GM18909 (cell line): ENCODE results near the gene ARHGEF19.

Experiments used
- ATAC-seq: cut with Tn5 transposase; IDR thresholded peaks from one replicate; pipeline ENCODE4 v1.9.1; 2021; ENCODE audit warnings: mild to moderate bottlenecking; ENCODE audit not compliant: unreplicated experiment, poor library complexity

Gene ARHGEF19

DNA sequence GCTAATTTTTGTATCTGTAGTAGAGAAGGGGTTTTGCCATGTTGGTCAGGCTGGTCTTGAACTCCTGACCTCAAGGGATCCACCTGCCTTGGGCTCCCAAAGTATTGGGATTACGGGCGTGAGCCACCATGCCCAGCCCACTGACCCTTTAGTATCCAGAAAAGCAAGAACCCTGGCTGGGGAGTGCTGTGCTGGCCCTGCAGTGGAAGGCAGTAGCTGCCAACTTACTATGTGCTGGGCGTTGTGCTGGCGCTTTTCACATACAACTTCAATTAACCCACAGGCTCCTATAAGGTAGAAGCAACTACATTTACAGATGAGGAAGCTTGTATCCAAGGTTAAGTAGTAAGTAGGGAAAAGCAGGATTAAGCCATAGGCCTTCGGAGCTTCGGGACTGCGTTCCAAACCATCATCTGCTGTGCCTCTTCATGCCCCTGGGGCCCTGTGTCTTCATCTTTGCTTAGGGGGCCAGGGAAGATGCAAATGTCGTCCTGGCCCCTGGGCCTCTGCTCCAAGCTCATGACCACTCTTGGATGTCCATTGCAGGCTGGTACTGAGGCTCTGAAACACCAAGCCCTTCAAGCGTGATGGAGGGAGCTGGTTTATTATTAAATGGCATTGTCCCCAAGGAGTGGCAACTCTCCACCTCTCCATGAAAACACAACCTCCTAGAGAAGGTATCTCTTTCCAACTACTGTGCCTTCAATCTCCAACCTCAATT is 33.2 kb upstream of the ARHGEF19 start:
- no peak for ATAC-seq

DNA sequence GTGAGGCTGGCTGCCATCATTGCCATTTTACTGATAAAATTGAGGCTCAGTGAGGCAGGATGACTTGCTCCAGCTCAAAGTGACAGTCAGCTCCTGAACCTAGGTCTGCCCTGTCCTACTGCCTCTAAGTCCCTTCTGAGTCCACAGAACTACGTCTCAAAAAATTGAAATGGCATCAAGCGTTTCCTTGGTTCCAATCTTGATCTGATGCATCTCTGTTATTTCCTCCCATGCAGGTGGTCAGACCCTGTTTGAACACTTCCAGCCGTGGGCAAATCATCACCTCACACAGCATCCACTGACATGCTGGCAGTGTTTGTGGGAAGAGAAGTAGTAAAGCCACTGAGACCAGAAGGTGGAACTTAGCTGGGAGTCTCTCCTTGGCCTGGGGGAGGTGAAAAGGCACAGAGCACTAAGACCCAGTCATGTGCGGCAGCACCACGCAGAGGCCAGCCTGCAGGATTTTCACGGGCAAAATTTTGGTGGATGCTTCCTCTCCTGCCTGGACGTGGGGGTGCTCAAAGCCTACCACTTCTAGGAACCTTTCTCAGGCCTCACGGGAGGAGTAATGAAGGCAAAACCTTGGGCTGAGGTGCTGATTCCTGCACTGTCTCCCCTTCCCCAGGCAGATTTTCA is 32.3 kb upstream of the ARHGEF19 start:
- no peak for ATAC-seq

DNA sequence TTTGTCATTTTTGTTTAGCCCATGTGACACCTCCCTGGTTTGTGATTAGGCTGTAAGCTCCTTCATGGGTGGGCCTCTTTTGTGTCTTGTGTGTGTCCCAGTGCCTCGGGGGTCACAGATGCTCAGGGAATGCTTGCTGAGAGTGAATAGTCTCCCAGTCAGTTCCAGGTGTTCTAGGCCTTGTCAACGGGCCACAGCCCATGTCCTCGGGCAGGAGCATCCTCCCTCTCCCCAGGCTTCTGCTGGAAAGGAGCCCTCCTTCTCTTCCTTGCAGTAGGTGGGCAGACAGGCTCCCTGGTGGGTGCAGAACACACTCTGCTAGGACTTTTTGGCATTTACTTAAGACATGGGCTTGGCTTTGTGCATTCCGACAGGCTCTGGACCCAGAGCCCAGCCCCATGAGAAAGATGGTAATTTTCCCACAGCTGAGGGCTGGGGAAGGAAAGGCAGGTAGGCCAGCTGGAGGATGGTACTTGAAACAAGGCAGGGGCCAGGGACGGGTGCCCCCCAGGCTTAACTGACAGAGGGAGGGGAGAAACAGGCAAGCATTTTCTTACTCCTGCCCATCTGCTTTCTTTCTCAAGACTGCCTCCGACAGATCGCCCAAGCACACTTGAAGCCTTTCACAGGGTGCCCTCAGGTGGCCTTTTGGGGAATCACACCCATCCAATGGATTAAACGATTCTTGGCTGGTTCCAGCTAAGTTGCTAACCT is 31.6 kb upstream of the ARHGEF19 start:
- peak; percentile 59 for ATAC-seq

DNA sequence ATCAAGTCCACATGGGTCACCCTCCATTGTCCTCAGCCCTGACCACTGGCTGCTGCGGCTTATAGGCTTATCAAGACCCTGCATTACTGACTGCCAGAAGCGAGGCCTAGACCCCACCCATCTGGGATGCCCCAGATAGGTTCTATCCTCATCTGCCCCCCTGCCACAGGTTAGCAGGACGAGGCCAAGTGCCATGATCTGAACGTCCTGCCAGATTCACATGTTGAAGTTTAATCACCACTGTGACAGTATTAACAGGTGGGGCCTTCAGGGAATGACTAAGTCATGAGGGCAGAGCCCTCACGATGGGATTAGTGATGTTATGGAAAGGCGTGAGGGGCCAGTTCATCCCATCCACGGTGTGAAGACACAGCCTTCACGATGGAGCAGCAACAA is 30.8 kb upstream of the ARHGEF19 start:
- no peak for ATAC-seq

DNA sequence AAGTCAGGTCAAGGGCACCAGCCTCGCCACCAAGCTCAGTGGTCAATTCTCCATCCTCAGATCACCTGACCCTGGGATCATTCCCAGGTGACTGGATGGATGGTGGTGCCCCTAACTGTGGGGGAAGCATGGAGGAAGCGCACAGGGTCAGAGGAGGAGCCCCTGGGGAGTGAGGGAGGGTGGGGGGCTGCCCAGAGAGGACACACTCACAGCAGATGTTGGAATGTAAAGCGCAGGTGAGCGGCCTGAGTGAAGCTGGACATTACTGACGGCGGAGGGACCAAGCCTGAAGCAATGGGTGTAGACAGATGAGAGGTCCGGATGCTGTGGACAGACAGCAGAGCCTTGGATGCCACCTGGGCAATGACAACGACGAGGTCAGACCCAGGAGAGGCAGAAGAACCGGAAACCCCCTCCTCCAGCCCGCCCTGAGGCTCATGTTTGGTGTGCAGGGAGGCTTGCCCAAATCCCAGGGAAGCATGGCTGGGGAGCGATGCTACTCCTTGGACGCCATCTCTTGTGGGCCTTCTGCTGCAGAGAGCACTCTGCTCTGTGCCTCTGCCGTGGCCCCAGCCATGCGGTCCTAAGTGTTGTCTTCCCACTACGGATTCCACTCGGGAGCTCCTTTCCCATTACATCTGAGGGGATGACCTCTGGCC is 30.2 kb upstream of the ARHGEF19 start:
- no peak for ATAC-seq

DNA sequence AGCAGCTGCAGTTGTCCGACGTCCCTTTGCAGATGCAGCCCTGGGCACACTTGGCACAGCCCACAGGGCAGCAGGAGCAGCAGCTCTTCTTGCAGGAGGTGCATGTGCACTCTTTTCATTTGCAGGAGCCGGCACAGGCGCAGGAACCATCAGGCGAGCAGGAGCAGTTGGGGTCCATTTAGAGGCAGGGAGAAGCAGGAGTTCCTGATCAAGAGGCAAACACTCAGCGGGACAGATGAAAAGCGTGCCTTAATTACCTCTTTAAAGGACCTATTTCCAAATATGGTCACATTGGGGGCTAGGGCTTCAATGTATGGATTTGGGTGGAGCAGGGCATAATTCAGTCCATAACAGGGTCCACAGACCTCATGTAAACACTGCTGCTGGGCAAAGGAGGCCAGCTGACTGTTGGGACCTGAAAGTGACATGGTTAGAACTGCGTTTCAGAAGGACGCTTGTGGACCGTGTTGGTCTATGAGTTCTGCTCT is 28.8 kb upstream of the ARHGEF19 start:
- ATAC-seq: no peak

DNA sequence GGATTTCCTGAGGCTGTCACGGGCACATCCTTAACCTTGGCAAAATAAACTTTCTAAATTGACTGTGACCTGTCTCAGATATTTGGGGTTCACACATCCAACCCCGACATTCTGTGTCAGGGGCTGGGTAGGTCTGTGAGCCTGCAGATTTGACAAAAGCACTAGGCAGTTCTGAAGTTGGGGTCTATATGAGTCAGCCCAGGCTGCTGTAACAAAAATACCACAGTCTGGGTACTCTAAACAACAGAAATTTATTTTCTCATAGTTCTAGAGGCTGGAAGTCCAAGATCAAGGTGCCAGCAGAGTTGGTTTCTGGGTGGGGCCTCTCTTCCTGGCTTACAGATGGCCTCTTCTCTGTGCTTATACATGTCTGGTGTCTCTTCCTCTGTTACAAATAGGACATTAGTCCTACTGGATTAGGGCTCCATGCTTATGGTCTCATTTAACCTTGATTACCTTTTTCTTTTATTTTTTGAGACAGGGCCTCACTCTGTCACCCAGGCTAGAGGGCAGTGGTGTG is 27.6 kb upstream of the ARHGEF19 start:
- no peak for ATAC-seq

DNA sequence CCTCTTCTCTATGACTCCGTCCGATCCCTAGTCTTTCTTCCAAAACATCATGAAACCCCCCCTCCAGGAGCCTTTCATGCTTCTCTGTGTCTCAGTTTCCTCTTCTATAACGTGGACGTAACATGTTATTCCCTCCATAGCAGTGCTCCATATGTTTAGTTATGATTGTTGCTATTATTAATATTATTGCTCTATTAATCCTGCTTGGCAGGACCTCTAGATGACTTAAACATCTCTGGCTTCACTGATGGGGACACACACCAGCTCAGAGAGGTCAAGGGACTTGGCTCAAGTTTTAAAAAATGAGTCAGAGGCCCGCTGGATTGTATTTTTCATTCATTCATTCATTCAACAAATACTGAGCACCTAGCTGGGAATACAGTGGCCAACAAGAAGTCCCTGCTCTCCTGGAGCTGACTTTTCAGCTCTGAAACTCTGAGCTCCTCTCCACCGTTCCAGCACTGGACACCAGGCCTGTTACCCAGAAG is 24.9 kb upstream of the ARHGEF19 start:
- ATAC-seq: no peak

DNA sequence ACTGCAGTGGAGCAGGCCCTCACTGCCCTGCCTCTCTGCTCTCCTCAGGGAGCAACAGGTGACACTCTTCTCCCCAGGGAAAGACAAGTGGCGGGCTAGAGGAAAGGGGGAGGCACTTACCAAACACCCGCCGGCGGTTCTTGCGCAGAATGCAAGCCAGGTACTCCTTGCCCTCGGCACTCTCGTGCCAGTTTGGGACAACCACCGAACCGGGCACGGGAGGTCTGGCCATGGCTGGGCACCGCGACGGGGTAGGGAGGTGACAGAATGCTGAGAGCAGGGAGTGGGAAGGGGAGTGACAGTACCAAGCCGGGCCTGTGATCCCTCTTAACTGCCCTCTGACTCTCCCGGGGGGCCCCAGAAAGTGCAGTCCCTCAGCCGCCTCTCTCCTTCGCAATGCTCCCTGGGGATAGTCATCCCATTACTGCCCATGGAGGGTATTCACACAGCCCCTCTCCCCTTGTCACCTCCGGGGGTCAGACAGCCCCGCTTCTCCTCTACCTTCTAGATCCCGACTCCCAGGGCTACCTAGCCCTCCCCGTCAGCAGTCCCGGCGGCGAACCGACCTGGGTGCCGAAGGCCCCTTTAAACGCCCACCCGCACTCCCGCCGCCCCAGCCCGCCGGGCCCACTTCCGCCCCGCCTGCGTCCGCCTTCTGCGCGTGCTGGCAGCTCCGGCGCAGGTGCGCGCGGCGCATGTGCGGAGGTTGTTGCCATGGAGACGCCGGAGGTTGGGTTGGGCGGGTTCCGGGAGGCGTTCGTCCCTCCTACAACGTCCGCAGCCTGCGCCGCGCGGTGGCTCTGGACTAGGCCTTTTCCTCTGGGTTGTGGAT is 24.3 kb upstream of the ARHGEF19 start, which contains the start of gene CPLANE2:
Gene CPLANE2 (minus strand): TSS at position 673 of the 832 bp plus-strand sequence. CDS start 441 bp downstream, at position 232.
- ATAC-seq: peak; percentile 84

DNA sequence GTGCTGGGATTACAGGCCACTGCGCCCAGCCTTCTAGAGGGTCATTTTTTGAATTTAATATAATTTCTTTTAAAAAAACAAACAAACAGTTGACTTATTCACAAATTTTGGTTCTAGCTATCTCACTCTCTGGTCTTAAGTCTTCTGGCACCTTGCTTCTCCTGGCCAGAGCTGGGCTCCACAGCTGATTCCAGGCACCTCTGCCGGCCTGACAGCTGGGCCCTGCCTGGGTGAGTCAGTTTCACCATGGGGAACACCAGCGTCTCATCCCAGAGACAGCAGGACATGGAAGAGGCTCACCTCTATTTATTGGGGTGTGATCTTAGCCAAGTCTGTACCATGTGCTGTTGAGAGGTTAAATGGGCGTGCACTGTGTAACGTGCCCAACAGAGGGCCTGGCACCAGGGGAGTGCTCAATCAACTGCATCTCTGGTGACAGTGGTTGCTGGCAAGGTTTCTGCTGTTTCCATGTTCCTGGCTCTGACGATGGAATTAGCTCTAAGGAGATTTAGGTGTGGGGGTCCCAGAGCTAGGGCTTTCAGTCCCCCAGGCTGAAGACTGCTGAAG is 23.6 kb upstream of the ARHGEF19 start:
- peak; percentile 53 for ATAC-seq

DNA sequence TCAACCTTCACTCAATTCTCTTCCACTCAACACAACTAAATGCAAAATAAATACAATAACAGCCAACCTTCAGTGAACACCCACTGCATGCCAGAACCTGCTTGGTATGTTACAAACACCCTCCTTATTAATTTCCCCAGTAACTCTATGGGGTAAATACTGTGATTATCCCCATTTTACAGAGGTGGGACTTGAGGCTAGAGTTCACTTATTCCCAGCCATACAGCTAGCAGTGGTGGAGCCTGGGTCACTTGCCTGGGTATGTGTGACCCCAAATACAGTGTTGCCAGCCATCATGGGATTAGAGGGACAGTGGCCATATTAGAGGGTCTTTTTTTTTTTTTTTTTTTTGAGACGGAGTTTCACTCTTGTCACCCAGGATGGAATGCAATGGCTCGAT is 22.9 kb upstream of the ARHGEF19 start:
- ATAC-seq: no peak

DNA sequence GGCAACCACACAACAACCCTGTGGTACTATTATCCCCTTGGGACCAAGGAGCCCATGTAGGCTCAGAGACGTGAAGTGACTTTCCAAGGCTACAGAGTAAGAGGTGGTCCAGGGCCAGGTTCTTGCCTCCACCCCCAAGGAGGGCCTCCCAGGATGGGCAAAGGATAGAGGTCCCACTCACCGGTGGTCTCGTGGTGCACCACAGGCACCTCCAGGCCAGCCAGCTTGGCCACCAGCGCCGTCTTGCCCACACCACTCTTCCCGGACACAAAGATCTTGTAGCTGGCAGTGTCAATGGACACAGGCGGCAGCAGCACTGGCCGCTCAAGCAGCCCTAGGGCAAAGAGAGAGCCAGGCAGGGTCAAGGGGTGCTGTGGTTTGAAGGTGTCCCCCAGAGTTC is 21.0 kb upstream of the ARHGEF19 start:
- ATAC-seq: no peak

DNA sequence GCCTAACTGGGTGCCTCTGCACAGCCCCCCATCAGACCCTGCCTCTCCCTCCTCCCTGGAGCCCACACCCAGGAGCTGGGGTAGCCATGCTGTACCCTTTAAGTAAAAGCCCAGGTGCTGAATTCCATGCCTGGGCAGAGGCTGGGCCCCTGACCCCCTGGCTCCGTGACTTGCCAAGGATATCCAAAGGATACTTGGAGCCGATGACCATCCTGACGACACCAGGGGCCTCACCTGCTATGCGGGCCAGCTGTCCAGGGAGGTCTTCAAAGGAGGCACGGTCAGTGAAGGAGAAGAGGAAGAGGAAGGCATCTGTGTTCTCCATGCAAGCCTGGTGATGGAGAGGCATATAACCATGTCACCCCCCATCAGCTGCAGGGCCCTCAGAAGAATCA is 19.9 kb upstream of the ARHGEF19 start:
- no peak for ATAC-seq

DNA sequence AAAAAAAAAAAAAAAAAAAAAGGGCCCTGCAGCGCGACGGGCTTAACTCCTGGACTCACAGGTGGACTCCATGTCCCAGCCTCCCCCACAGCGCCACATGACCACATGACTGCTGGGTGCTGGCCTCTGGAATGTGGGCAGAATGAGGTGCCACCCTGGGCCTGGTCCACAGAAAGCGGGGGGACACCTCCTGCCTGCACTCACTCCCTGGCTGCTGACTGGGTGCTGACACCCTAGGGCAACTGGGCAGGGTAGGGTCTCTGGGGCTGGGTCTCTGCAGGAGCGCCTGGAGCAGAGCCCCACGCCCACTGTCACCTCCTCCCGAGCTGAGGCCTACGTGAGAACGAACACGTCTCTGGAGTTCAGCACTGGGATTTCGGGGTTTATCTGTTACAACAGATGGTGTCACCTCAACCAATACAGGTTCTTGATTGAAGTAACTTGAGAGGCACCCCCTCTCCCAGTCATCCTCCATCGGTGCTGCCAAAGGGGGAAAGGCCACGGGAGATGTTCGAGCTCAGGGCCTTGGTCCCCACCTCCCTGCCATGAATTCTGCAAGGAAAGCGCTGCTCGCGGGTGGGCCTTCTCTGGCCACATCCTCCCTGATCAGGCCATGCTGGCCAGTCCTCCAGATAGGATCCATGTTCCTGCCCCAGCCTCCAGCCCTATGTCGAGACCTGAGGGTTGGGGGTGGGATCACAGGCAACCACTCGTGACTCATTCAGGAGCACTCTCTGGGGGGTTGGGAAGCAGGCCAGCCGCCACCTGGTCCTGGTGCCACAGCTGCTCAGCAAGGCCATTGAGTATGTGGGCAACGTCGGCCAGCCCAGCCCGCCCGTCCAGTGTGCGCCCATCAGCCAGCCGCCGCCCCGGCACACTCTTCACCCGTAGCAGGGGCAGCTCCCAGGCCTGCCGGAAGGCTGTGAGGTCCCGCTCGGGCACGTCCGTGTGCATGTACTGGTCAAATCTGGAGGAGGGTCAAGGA is 19.2 kb upstream of the ARHGEF19 start:
- ATAC-seq: no peak

DNA sequence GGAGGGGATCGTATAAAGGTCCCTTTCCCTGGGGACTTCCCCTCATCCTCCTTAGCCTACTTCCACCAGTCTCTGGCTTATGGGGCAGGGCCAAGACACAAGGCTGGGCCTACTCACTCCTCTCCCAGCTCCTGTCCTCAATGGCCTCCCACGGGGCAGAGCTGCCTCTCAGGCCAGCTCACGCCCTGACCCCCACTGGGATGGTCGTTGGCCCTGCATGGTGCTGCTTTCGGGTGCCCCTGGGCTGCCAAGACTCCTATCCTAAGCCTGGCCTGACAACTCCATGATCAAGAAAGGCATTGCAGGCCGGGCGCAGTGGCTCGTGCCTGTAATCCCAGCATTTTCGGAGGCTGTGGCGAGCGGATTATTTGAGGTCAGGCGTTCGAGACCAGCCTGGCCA is 18.3 kb upstream of the ARHGEF19 start:
- ATAC-seq: no peak

DNA sequence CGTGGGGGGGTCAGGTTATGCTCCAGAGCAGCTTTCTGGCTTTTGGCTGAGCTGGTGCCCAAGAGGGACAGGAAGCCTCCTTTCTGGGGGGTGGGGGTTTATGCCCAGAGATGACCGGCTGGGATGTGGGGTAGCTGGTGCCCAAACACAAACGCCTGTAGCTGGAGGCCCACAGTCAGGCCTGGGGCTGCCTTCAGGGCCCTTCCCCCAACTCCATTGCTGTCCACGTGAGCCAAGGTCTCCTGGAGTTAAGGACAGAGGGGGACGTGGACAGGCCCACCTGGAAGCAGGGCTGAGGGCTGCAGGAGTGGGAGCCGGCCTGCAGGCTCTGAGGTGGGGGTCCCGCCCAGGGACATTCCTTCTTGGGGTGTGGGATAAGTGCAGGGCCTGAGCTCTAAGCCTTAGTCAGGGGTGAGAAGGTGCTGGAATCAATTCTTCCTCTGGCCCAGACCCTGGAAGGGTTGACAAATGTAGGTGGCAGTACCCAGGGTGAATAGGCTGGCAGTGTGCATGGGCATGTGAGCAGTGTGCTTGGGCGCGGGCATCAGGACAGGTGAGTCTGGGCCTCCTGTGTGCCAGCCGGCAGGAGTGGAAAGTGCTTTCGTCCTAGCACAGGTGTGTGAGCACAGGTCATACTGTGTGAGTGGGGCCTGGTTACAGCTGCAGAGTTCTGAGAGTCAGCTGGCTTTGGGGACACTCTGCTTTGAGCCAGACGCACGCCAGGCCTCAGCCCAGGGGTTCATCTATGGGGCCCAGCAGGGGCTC is 17.7 kb upstream of the ARHGEF19 start:
- no peak for ATAC-seq

DNA sequence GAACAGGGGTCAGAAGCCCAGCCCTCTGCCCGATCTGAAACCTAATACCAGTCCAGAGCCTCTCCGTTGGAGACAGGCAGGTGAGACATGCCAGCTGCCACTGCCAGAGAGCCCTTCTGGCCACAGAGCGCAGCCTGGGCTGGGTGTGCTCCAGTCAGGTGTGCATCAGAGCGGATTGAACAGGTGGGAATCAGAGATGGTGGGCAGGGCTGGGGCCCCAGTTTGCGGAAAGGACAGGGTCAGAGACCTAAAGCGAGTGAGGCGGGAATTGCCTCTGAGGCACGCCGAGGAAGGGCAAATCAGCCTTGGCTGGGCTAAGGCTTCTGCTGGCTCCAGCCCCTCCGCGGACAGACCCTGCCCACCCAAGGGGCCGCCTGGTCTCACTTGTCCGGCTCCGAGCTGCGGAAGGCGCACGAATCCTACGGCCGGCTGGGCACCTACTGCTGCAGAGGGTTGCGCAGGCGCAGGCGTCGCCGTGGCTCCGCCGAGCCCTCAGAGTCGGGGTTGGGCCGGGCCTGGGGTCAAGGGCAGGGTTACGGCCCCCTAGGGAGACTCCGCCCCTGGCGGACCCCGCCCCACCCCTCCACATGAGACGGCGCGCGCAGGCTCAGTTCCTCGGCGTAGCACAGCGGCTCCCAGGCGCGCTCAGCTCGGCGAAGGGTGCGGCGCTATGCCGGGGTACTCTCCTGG is 14.2 kb upstream of the ARHGEF19 start:
- ATAC-seq: no peak
